Mesangial cell (primary cell): Measurements from ENCODE around the gene SOX14. TPM values are rescaled to one million over a fixed set of nuclear protein-coding genes. Genes with fewer than 3 reads are reported as not detected.

ENCODE experiments used
- total RNA-seq: library from RNA; depleted of rRNA; stranded (reverse); fragments of >200 nt; gene quantifications from 2 replicates; pipeline ENCODE4 v1.2.3, GENCODE V29; 2015

The SOX14 gene
- total RNA-seq: not detected in 2 replicates

DNA sequence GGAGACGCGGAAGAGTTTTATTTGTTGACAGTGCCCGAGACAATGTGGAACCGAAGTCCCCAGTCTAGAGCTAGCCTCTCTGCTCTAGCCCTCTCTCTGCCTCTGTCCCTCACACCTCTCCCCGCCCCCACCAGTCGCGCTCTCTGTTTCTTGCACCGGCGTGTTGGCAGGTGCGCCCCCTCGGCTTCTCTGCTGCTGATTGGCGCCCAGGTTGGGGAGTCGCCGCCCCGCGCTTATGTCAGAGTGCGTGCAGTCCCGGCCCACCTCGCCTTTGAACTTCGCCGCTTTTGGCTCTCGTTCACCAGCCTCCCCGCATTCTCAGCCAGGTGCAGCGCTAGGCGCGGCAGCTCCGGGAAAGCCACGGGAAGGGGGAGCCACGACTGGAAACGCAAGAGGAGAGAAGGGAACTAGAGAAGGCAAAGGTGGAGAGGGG lies at the start of gene SOX14:
SOX14 (plus strand) TSS at position 315 of the 433 bp plus-strand sequence. CDS start 470 bp downstream, outside the sequence.

Other genes starting within 250 kb of the SOX14 start
- not detected in 2 replicates for gene CLDN18, start 245.8 kb downstream of the SOX14 start, total RNA-seq